ENCODE measurements around the gene CDC42SE1. TPM values are rescaled to one million over a fixed set of nuclear protein-coding genes. Genes with fewer than 3 reads are reported as not detected.

The CDC42SE1 gene
- total RNA-seq, 1 experiment from 2014 or later = 81.2 TPM

DNA sequence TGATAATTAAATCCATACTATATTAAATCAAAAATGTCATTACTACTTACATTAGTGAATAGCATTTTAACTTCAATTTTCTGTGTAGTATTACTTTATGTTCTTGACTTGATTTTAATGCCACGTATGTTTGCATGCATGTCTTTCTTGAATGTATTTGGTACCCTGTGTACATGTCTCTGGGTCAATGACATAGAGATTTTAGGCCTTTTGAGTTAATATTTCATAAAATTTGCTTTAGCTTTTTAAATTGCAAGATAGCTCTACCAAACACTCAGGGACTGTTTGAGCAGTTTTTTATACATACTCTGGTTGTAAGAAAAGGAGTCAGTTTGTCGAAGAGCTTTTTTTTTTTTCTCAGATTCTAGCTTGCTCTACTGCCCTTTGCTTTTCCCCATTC lies 2.3 kb upstream of the CDC42SE1 start:
- CTCF ChIA-PET = no interaction called here
- Histone ChIP-seq H3K4me3 (ENCODE audit: low read depth in 2 of 2, low read length in 2 of 2) (peak overlapping the region; percentile 94 to 99), H3K9me3 (ENCODE audit: control insufficient read depth, insufficient read depth, low read depth, low read length) (no peaks in the 10 kb centered on the region), H3K27ac (ENCODE audit: low read length) (peak overlapping the region; percentile 97), H3K27me3 (ENCODE audit: control insufficient read depth, insufficient read depth, low read length) (no peaks in the 10 kb centered on the region), H3K36me3 (ENCODE audit: control insufficient read depth, insufficient read depth, low read length) (no peaks in the 10 kb centered on the region), H3K4me1 (ENCODE audit: control insufficient read depth, insufficient read depth, low read length) (peaks cover 13% of the 10 kb centered on the region)
- DNase-seq (ENCODE audit: low read depth, low spot score) (no peak), ATAC-seq (no peak)
- TF ChIP-seq POLR2AphosphoS5 (IDR thresholded peaks at IDR 0.05; ENCODE audit: low read depth, low read length) (no peak), TCF7L2 (IDR thresholded peaks at IDR 0.05; ENCODE audit: low read depth, low read length) (no peak), SIN3A (IDR thresholded peaks at IDR 0.05; ENCODE audit: borderline replicate concordance, insufficient read depth, low read depth, low read length) (no peak)
- TF ChIP-seq, protein P1, sequence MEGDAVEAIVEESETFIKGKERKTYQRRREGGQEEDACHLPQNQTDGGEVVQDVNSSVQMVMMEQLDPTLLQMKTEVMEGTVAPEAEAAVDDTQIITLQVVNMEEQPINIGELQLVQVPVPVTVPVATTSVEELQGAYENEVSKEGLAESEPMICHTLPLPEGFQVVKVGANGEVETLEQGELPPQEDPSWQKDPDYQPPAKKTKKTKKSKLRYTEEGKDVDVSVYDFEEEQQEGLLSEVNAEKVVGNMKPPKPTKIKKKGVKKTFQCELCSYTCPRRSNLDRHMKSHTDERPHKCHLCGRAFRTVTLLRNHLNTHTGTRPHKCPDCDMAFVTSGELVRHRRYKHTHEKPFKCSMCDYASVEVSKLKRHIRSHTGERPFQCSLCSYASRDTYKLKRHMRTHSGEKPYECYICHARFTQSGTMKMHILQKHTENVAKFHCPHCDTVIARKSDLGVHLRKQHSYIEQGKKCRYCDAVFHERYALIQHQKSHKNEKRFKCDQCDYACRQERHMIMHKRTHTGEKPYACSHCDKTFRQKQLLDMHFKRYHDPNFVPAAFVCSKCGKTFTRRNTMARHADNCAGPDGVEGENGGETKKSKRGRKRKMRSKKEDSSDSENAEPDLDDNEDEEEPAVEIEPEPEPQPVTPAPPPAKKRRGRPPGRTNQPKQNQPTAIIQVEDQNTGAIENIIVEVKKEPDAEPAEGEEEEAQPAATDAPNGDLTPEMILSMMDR (IDR thresholded peaks at IDR 0.05) = no peak
- POLR2A ChIA-PET = interaction anchor here (0.6 to 0.7 kb wide), 2 partner anchors 8 to 15 kb away, joined by 5 to 9 read pairs; no protein-coding TSS in a partner anchor
- intact Hi-C loops (cut with micrococcal nuclease; ENCODE audit: unreplicated experiment) (no loop called here), in situ Hi-C loops (cut with HindIII; ENCODE audit: low pct_unique_long_range_greater_than_20kb, low sequenced_read_pairs) (no loop called here)
- BruUV-seq (replicated peaks) = no TSS peak

- ATAC-seq = peak; percentile 9
- ChIA-PET CTCF (interaction anchor here (1.3 kb wide), 1 partner anchor 13 kb away, joined by 4 read pairs; the partner anchor contains the start of gene C1orf56), POLR2A (interaction anchor here (0.6 kb wide), 1 partner anchor 9 kb away, joined by 5 read pairs; no protein-coding TSS in a partner anchor)
- peak overlapping the region; percentile 97 for H3K27ac ChIP-seq (ENCODE audit: low read length)
- DNase-seq (ENCODE audit: low read depth, low spot score) = no peak
- BruUV-seq (replicated peaks) = no TSS peak
- intact Hi-C loops (cut with micrococcal nuclease; ENCODE audit: unreplicated experiment) = no loop called here
- H3K4me3 ChIP-seq (ENCODE audit: low read depth in 2 of 2, low read length in 2 of 2) = peak overlapping the region; percentile 94 to 99
- H3K27me3 ChIP-seq (ENCODE audit: control insufficient read depth, insufficient read depth, low read length) = no peaks in the 10 kb centered on the region
- TF ChIP-seq TCF7L2 (IDR thresholded peaks at IDR 0.05; ENCODE audit: low read depth, low read length) (no peak), POLR2AphosphoS5 (IDR thresholded peaks at IDR 0.05; ENCODE audit: low read depth, low read length) (no peak)
- H3K36me3 ChIP-seq (ENCODE audit: control insufficient read depth, insufficient read depth, low read length) = peaks cover 3% of the 10 kb centered on the region
- H3K4me1 ChIP-seq (ENCODE audit: control insufficient read depth, insufficient read depth, low read length) = peaks cover 21% of the 10 kb centered on the region
- in situ Hi-C loops (cut with HindIII; ENCODE audit: low pct_unique_long_range_greater_than_20kb, low sequenced_read_pairs) = no loop called here
- no peaks in the 10 kb centered on the region for H3K9me3 ChIP-seq (ENCODE audit: control insufficient read depth, insufficient read depth, low read depth, low read length)
Observed at GRCh38 chr1:151060657-151061421, 1.4 kb upstream of the CDC42SE1 start.

DNA sequence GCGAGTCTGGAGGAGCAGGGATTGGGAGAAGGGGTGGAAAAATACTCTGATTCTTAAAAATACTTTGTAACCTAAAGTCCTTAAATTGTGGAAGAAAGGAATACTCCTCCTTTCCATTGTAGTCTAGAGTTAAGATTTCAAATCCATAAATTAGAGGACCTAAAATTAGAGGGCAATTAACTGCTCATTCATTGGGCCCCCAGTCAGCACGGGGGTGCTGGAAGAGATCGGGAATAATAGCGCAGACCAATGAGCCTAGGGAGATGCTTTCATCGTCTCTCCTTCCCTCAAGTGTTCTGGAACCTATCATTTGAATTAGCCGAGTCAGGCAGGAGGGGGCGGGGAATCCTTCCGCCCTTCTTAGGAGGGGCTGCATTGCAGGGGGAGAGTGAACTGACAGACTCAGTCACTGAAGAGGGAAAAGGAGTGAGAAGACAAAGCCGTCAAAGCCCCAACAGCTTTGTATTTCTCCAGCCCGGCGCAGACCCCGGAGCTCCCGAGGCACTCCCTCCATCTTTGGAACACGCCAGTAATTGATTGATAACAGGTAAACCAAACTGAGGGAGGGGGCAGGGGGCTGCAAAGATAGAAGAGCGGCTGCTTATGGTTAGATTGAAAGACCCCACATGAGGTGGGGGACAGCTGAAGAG lies 710 bp upstream of the CDC42SE1 start, which contains the start of gene MLLT11:
Gene MLLT11 (plus strand): TSS at position 391 of the 650 bp plus-strand sequence. CDS start 6,828 bp downstream, outside the sequence.
- POLR2A ChIA-PET = no interaction called here
- no peak for TF ChIP-seq POLR2AphosphoS5 (IDR thresholded peaks at IDR 0.05; ENCODE audit: low read depth, low read length)
- TF ChIP-seq SIN3A (IDR thresholded peaks at IDR 0.05; ENCODE audit: borderline replicate concordance, insufficient read depth, low read depth, low read length) = no peak
- no peak for TF ChIP-seq TCF7L2 (IDR thresholded peaks at IDR 0.05; ENCODE audit: low read depth, low read length)
- TF ChIP-seq, protein P2, sequence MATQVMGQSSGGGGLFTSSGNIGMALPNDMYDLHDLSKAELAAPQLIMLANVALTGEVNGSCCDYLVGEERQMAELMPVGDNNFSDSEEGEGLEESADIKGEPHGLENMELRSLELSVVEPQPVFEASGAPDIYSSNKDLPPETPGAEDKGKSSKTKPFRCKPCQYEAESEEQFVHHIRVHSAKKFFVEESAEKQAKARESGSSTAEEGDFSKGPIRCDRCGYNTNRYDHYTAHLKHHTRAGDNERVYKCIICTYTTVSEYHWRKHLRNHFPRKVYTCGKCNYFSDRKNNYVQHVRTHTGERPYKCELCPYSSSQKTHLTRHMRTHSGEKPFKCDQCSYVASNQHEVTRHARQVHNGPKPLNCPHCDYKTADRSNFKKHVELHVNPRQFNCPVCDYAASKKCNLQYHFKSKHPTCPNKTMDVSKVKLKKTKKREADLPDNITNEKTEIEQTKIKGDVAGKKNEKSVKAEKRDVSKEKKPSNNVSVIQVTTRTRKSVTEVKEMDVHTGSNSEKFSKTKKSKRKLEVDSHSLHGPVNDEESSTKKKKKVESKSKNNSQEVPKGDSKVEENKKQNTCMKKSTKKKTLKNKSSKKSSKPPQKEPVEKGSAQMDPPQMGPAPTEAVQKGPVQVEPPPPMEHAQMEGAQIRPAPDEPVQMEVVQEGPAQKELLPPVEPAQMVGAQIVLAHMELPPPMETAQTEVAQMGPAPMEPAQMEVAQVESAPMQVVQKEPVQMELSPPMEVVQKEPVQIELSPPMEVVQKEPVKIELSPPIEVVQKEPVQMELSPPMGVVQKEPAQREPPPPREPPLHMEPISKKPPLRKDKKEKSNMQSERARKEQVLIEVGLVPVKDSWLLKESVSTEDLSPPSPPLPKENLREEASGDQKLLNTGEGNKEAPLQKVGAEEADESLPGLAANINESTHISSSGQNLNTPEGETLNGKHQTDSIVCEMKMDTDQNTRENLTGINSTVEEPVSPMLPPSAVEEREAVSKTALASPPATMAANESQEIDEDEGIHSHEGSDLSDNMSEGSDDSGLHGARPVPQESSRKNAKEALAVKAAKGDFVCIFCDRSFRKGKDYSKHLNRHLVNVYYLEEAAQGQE (IDR thresholded peaks at IDR 0.05; ENCODE audit: insufficient read depth in 1 of 2, low read depth in 2 of 2, low read length in 1 of 2) = no peak
- TF ChIP-seq, protein P1 (IDR thresholded peaks at IDR 0.05) = no peak
- BruUV-seq (replicated peaks) = TSS peak; percentile 84
- intact Hi-C loops (cut with micrococcal nuclease; ENCODE audit: unreplicated experiment) = no loop called here
- Histone ChIP-seq H3K27me3 (ENCODE audit: control insufficient read depth, insufficient read depth, low read length) (no peaks in the 10 kb centered on the region), H3K27ac (ENCODE audit: low read length) (peak within 1 kb of the TSS; percentile 97), H3K4me3 (ENCODE audit: low read depth in 2 of 2, low read length in 2 of 2) (peak within 1 kb of the TSS; percentile 94 to 99), H3K36me3 (ENCODE audit: control insufficient read depth, insufficient read depth, low read length) (peaks cover 5% of the 10 kb centered on the region), H3K4me1 (ENCODE audit: control insufficient read depth, insufficient read depth, low read length) (peaks cover 21% of the 10 kb centered on the region), H3K9me3 (ENCODE audit: control insufficient read depth, insufficient read depth, low read depth, low read length) (no peaks in the 10 kb centered on the region)
- ATAC-seq (peak; percentile 78), DNase-seq (ENCODE audit: low read depth, low spot score) (no peak)
- in situ Hi-C loops (cut with HindIII; ENCODE audit: low pct_unique_long_range_greater_than_20kb, low sequenced_read_pairs) = no loop called here
- CTCF ChIA-PET = interaction anchor here (0.6 to 1.3 kb wide), 3 partner anchors 11 to 343 kb away, joined by 4 to 9 read pairs (median 4); partner anchors contain the start of gene C1orf56

All from Panc1 (cell line).